NCI-H748 (cell line): ENCODE data around the gene PAPSS2.
"Not testable (repeated sequence)": the region's sequence is repeated elsewhere in the genome, so short reads cannot be mapped to it uniquely, and the experiment has no call there.

Experiments used
- DNase-seq: peaks from one replicate; lab custom pipeline; 2025; ENCODE audit not compliant: unreplicated experiment; lab: John Stamatoyannopoulos, UW

PAPSS2 gene

GRCh38 chr10:87659571-87660483, at the start of gene PAPSS2:
TSS of gene PAPSS2 (plus strand) at chr10:87659878. CDS start at chr10:87659982, 104 bp downstream.
- peak; percentile 40 for DNase-seq

GRCh38 chr10:87611341-87611740, 48.3 kb upstream of the PAPSS2 start:
- not testable (repeated sequence) for DNase-seq

- no peak for DNase-seq
These were observed 47.6 kb upstream of the PAPSS2 start for GRCh38 chr10:87612115-87612514.

- DNase-seq, result no peak
These were observed 45.9 kb upstream of the PAPSS2 start for GRCh38 chr10:87613751-87614150.

GRCh38 chr10:87615856-87616255, 43.8 kb upstream of the PAPSS2 start:
- no peak for DNase-seq

- no peak for DNase-seq
These were observed 42.2 kb upstream of the PAPSS2 start for GRCh38 chr10:87617503-87617902.

- peak; percentile 86 for DNase-seq
These were observed 40.9 kb upstream of the PAPSS2 start for GRCh38 chr10:87618566-87619423.

GRCh38 chr10:87619705-87620104, 40.0 kb upstream of the PAPSS2 start:
- no peak for DNase-seq

GRCh38 chr10:87621440-87621839, 38.2 kb upstream of the PAPSS2 start:
- DNase-seq, result not testable (repeated sequence)

- no peak for DNase-seq
These were observed 37.2 kb upstream of the PAPSS2 start for GRCh38 chr10:87622314-87623004.

- no peak for DNase-seq
These were observed 36.5 kb upstream of the PAPSS2 start for GRCh38 chr10:87623191-87623590.

- DNase-seq, result no peak
These were observed 34.0 kb upstream of the PAPSS2 start for GRCh38 chr10:87625661-87626060.

- no peak for DNase-seq
These were observed 33.2 kb upstream of the PAPSS2 start for GRCh38 chr10:87626422-87626892.

GRCh38 chr10:87630171-87630570, 29.5 kb upstream of the PAPSS2 start:
- DNase-seq, result no peak

- no peak for DNase-seq
These were observed 27.2 kb upstream of the PAPSS2 start for GRCh38 chr10:87632454-87632853.

GRCh38 chr10:87634311-87634710, 25.4 kb upstream of the PAPSS2 start:
- DNase-seq, result no peak

- DNase-seq, result no peak
These were observed 24.0 kb upstream of the PAPSS2 start for GRCh38 chr10:87635498-87636312.

GRCh38 chr10:87636313-87636915, 23.3 kb upstream of the PAPSS2 start:
- DNase-seq, result no peak

- DNase-seq, result no peak
These were observed 20.2 kb upstream of the PAPSS2 start for GRCh38 chr10:87639493-87639892.

- no peak for DNase-seq
These were observed 19.6 kb upstream of the PAPSS2 start for GRCh38 chr10:87640043-87640442.
